H9 (cell line): ENCODE measurements around the gene LMX1A. TPM values are rescaled to one million over a fixed set of nuclear protein-coding genes. Genes with fewer than 3 reads are reported as not detected.

ENCODE experiments used
- DNase-seq: peaks from one replicate; pipeline ENCODE4 v3.0.0-alpha.2; 2017
- H2AFZ ChIP-seq: one replicate; pipeline ENCODE4 v1.6.1; 2013; ENCODE audit warnings: mild to moderate bottlenecking, low read length, control low read depth, moderate library complexity
- H2AK5ac ChIP-seq: 2 replicates; pipeline ENCODE4 v1.6.1; 2013; ENCODE audit warnings: low read length, control low read depth, mixed read lengths; ENCODE audit not compliant: insufficient read length
- H2BK120ac ChIP-seq: one replicate; pipeline ENCODE4 v1.6.1; 2013; ENCODE audit warnings: low read depth, mild to moderate bottlenecking, low read length, control low read depth, inconsistent platforms; ENCODE audit not compliant: poor library complexity, severe bottlenecking
- H2BK12ac ChIP-seq: 2 replicates; pipeline ENCODE4 v1.6.1; 2013; ENCODE audit warnings: low read length, control low read depth, mixed read lengths, low read depth; ENCODE audit not compliant: insufficient read length
- H2BK15ac ChIP-seq: 2 replicates; pipeline ENCODE4 v1.6.1; 2013; ENCODE audit warnings: low read depth, low read length, control low read depth
- H2BK20ac ChIP-seq: one replicate; pipeline ENCODE4 v1.6.1; 2013; ENCODE audit warnings: low read depth, mild to moderate bottlenecking, low read length, control low read depth, inconsistent platforms; ENCODE audit not compliant: poor library complexity, severe bottlenecking
- H2BK5ac ChIP-seq: 2 replicates; pipeline ENCODE4 v1.6.1; 2013; ENCODE audit warnings: low read length, control low read depth, mixed read lengths; ENCODE audit not compliant: insufficient read length
- H3K14ac ChIP-seq: 2 replicates; pipeline ENCODE4 v1.6.1; 2013; ENCODE audit warnings: low read length, control low read depth; ENCODE audit not compliant: insufficient read depth
- H3K18ac ChIP-seq: 2 replicates; pipeline ENCODE4 v1.6.1; 2013; ENCODE audit warnings: low read depth, mild to moderate bottlenecking, mixed read lengths, low read length, control low read depth; ENCODE audit not compliant: insufficient read length
- H3K23ac ChIP-seq: 2 replicates; pipeline ENCODE4 v1.6.1; 2013; ENCODE audit warnings: low read length, control low read depth, mixed read lengths, low read depth; ENCODE audit not compliant: insufficient read length
- H3K23me2 ChIP-seq: 2 replicates; pipeline ENCODE4 v1.6.1; 2013; ENCODE audit warnings: low read depth, mild to moderate bottlenecking, mixed read lengths, low read length, control low read depth; ENCODE audit not compliant: insufficient read length, poor library complexity, severe bottlenecking
- H3K27ac ChIP-seq: 2 replicates; pipeline ENCODE4 v1.5.1; 2013; ENCODE audit warnings: low read length, control low read depth, mixed read lengths, low read depth; ENCODE audit not compliant: insufficient read length
- H3K27me3 ChIP-seq: 2 replicates; pipeline ENCODE4 v1.6.1; 2013; ENCODE audit warnings: low read length, control low read depth, inconsistent platforms; ENCODE audit not compliant: insufficient read depth
- H3K4ac ChIP-seq: 2 replicates; pipeline ENCODE4 v1.6.1; 2013; ENCODE audit warnings: low read depth, mild to moderate bottlenecking, control low read depth, inconsistent platforms, low read length, moderate library complexity
- H3K4me1 ChIP-seq: 2 replicates; pipeline ENCODE4 v1.6.1; 2013; ENCODE audit warnings: low read length, control low read depth, inconsistent platforms; ENCODE audit not compliant: insufficient read depth
- H3K4me2 ChIP-seq: 2 replicates; pipeline ENCODE4 v1.6.1; 2013; ENCODE audit warnings: low read length, control low read depth, mixed read lengths; ENCODE audit not compliant: insufficient read length, insufficient read depth
- H3K56ac ChIP-seq: 2 replicates; pipeline ENCODE4 v1.6.1; 2013; ENCODE audit warnings: low read depth, mild to moderate bottlenecking, mixed read lengths, low read length, control low read depth; ENCODE audit not compliant: insufficient read length
- H3K79me1 ChIP-seq: 2 replicates; pipeline ENCODE4 v1.6.1; 2013; ENCODE audit warnings: low read depth, mild to moderate bottlenecking, moderate library complexity, low read length, control low read depth, inconsistent platforms; ENCODE audit not compliant: insufficient read depth, poor library complexity, severe bottlenecking
- H3K79me2 ChIP-seq: 2 replicates; pipeline ENCODE4 v1.6.1; 2013; ENCODE audit warnings: low read length, control low read depth, inconsistent platforms; ENCODE audit not compliant: insufficient read depth
- H3K9ac ChIP-seq: 2 replicates; pipeline ENCODE4 v1.6.1; 2013; ENCODE audit warnings: low read length, control low read depth, mixed read lengths; ENCODE audit not compliant: insufficient read length; ENCODE audit errors: extremely low read depth
- H3K9me3 ChIP-seq: one replicate; pipeline ENCODE4 v1.6.1; 2013; ENCODE audit warnings: low read depth, low read length, inconsistent platforms; ENCODE audit not compliant: control insufficient read depth
- H3T11ph ChIP-seq: one replicate; pipeline ENCODE4 v1.6.1; 2013; ENCODE audit warnings: mild to moderate bottlenecking, low read length, control low read depth, inconsistent platforms
- H4K20me1 ChIP-seq: one replicate; pipeline ENCODE4 v1.6.1; 2013; ENCODE audit not compliant: control insufficient read depth, insufficient read length, insufficient read depth
- H4K5ac ChIP-seq: 2 replicates; pipeline ENCODE4 v1.6.1; 2013; ENCODE audit warnings: low read depth, mild to moderate bottlenecking, mixed read lengths, low read length, control low read depth; ENCODE audit not compliant: insufficient read length
- H4K8ac ChIP-seq: replicated peaks from 2 replicates; pipeline ENCODE4 v1.6.1; 2013; ENCODE audit warnings: low read length, control low read depth, mixed read lengths, low read depth; ENCODE audit not compliant: insufficient read length
- H4K91ac ChIP-seq: 2 replicates; pipeline ENCODE4 v1.6.1; 2013; ENCODE audit warnings: low read depth, mild to moderate bottlenecking, moderate library complexity, mixed read lengths, low read length, control low read depth; ENCODE audit not compliant: insufficient read length
- H3K27ac Mint-ChIP-seq, 3 experiments: 2 replicates in 2 of 3; 3 replicates in 1 of 3; pipeline ENCODE4 v1.8.0; 2020 to 2021; ENCODE audit warnings: mixed read lengths in 3 of 3, mild to moderate bottlenecking in 1 of 3, moderate library complexity in 1 of 3
- H3K27me3 Mint-ChIP-seq: 2 replicates; pipeline ENCODE4 v1.8.0; 2021; ENCODE audit warnings: low read depth, mild to moderate bottlenecking, moderate library complexity, mixed read lengths
- H3K36me3 Mint-ChIP-seq, 3 experiments: 2 replicates in 2 of 3; 3 replicates in 1 of 3; pipeline ENCODE4 v1.8.0; 2020 to 2021; ENCODE audit warnings: low read depth in 3 of 3, mixed read lengths in 3 of 3; ENCODE audit not compliant: insufficient read depth in 1 of 3
- H3K4me1 Mint-ChIP-seq, 2 experiments: 2 replicates each; pipeline ENCODE4 v1.8.0; 2020; ENCODE audit warnings: mixed read lengths in 2 of 2
- H3K4me3 Mint-ChIP-seq, 2 experiments: 2 replicates in 1 of 2; 3 replicates in 1 of 2; pipeline ENCODE4 v1.8.0; 2020 to 2021; ENCODE audit warnings: mild to moderate bottlenecking in 2 of 2, mixed read lengths in 2 of 2, moderate library complexity in 1 of 2
- H3K9me3 Mint-ChIP-seq, 2 experiments: 2 replicates in 1 of 2; 3 replicates in 1 of 2; pipeline ENCODE4 v1.8.0; 2020; ENCODE audit warnings: mild to moderate bottlenecking in 2 of 2, mixed read lengths in 2 of 2, moderate library complexity in 1 of 2
- CTCF ChIP-seq: fragments of 200-600 bp; sonication (generic); conservative IDR thresholded peaks from 3 replicates; pipeline ENCODE4 v1.8.0; 2021; ENCODE audit warnings: antibody characterized with exemption, mild to moderate bottlenecking
- WGBS: extraction: QIAGEN DNeasy Blood & Tissue Kit; methylation state at CpG from one replicate; pipeline ENCODE4 v1.1.7; 2013; ENCODE audit warnings: missing lambda C conversion rate, low lambda C conversion rate, mixed read lengths; ENCODE audit not compliant: insufficient read length; ENCODE audit errors: extremely low coverage; 5-methylcytosine and 5-hydroxymethylcytosine counted together
- total RNA-seq: library from RNA; stranded (reverse); gene quantifications from 2 replicates; pipeline ENCODE4 v1.2.1, GENCODE V29; 2021

LMX1A gene
- total RNA-seq, 1 experiment from 2014 or later = not detected

GRCh38 chr1:165330483-165330882 is 26.0 kb downstream of the LMX1A start:
- no peak overlapping the region for H2BK20ac ChIP-seq
- no peak overlapping the region for H3K4ac ChIP-seq
- no CpG with 5 or more reads among the region's 3 CpGs for WGBS
- no peak overlapping the region for H3T11ph ChIP-seq
- H2AK5ac ChIP-seq = no peak overlapping the region
- H3K4me3 Mint-ChIP-seq = no peak overlapping the region
- H4K91ac ChIP-seq = no peak overlapping the region
- no peak overlapping the region for H3K14ac ChIP-seq
- H3K9me3 Mint-ChIP-seq = no peaks in the 10 kb centered on the region
- H3K27me3 Mint-ChIP-seq = peaks cover 22% of the 10 kb centered on the region
- H3K27ac Mint-ChIP-seq = no peak overlapping the region
- peaks cover 4 to 20% of the 10 kb centered on the region in 2 experiments for H3K4me1 Mint-ChIP-seq
- no peak overlapping the region for H3K56ac ChIP-seq
- H3K27me3 ChIP-seq = no peaks in the 10 kb centered on the region
- no peaks in the 10 kb centered on the region for H3K4me1 ChIP-seq
- H3K23ac ChIP-seq = no peak overlapping the region
- no peaks in the 10 kb centered on the region for H3K36me3 Mint-ChIP-seq
- H3K23me2 ChIP-seq = no peaks in the 10 kb centered on the region
- H3K27ac ChIP-seq = no peak overlapping the region
- H2BK12ac ChIP-seq = no peak overlapping the region
- H2BK120ac ChIP-seq = no peak overlapping the region
- no peak overlapping the region for H3K18ac ChIP-seq
- H3K4me2 ChIP-seq = no peak overlapping the region
- H4K5ac ChIP-seq = no peak overlapping the region
- H2AFZ ChIP-seq = no peak overlapping the region
- H3K79me1 ChIP-seq = no peaks in the 10 kb centered on the region
- no peak for TF ChIP-seq CTCF
- no peak overlapping the region for H4K8ac ChIP-seq
- H3K9ac ChIP-seq = no peak overlapping the region
- H3K9me3 ChIP-seq = no peaks in the 10 kb centered on the region
- DNase-seq = no peak
- H3K79me2 ChIP-seq = no peaks in the 10 kb centered on the region
- no peaks in the 10 kb centered on the region for H4K20me1 ChIP-seq
- no peak overlapping the region for H2BK15ac ChIP-seq
- H2BK5ac ChIP-seq = no peak overlapping the region
